GM12874 (cell line): ENCODE data around the gene TTLL5.

Source experiments
- TF ChIP-seq, protein P1 (sequence below): IDR thresholded peaks from 2 replicates; pipeline ENCODE4 v1.5.1; 2011; ENCODE audit warnings: low read depth, mild to moderate bottlenecking, control low read depth, low read length, moderate library complexity; ENCODE audit not compliant: insufficient read depth

Gene TTLL5

DNA sequence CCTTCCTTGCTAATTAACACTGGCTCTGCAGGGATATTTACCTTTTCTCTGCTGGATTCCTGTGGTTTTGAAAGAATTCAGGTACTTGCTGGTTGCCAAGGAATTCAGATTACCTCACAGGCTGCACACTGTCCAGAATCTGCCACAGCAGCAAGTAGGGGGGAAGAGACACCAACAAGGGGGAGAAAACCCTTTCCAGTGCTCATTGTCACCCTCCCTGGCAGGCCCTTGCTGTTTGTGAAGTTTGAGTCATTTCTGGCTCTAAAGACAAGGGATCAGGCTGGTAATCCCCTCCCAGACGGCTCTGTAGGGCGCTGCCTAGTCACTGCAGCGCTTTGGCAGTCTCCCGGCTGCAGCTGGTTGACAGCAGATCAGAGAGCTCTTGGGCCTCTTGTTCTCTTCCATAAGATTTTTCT, 50.8 kb downstream of the TTLL5 start:
- TF ChIP-seq, protein P1, sequence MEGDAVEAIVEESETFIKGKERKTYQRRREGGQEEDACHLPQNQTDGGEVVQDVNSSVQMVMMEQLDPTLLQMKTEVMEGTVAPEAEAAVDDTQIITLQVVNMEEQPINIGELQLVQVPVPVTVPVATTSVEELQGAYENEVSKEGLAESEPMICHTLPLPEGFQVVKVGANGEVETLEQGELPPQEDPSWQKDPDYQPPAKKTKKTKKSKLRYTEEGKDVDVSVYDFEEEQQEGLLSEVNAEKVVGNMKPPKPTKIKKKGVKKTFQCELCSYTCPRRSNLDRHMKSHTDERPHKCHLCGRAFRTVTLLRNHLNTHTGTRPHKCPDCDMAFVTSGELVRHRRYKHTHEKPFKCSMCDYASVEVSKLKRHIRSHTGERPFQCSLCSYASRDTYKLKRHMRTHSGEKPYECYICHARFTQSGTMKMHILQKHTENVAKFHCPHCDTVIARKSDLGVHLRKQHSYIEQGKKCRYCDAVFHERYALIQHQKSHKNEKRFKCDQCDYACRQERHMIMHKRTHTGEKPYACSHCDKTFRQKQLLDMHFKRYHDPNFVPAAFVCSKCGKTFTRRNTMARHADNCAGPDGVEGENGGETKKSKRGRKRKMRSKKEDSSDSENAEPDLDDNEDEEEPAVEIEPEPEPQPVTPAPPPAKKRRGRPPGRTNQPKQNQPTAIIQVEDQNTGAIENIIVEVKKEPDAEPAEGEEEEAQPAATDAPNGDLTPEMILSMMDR, result no peak

DNA sequence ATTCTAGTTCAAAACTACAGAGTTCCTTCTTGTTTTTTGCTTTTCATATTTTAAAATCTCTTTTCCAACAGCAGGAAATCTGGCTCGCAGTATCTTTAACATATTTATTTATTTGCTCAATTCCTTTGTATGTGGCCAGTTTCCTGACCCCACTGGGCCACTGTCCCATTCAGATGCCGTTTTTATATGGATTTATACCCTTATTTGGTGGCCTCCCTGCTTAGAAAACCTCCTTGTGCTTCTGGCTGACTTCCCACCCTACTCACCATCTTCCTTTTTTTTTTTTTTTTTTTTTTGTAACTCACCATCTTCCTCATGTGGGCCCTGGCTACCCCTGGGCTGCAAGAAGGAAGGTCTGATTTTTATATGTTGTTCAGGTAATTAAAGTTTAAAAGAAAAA, 53.9 kb downstream of the TTLL5 start:
- TF ChIP-seq, protein P1, result no peak

DNA sequence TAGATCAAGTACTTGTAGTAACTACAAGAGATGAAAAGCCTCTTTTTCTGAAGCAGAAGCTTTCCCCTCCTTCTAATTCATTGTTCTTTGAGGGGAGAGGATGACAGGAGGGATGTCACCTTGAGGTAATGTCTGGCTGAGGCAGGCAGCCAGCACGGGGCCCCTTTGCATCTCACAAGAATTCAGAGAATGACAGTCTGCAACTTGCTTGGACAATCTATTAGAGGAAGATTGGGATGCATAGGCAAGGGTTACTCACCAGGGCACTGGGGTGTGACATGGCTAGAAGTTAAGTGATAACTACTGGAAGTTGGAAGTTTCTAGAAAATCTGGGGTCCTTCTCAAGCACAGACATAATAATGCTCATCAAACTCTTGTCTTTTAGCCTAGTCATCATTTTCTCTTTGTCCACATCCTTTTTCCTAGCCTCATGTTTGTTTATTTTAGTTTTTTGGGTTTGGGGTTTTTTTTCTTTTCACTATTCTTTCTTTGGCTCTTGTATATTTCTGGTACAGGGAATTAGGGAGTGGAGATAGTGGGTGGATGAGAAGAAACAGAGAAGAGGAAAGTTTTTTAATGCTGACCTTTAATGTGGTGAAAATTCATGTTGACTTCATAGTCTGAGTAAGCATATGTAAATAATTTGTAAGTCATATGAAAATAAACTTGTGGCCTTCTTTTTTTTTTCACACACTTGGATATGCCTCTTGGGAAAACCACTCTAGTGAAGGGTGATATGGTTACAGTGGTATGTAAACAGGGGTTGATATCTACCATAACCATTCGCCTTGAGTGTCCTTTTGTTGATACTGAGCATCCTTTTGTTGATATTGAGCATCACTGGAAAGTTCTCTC, 55.1 kb downstream of the TTLL5 start:
- TF ChIP-seq, protein P1, result no peak

DNA sequence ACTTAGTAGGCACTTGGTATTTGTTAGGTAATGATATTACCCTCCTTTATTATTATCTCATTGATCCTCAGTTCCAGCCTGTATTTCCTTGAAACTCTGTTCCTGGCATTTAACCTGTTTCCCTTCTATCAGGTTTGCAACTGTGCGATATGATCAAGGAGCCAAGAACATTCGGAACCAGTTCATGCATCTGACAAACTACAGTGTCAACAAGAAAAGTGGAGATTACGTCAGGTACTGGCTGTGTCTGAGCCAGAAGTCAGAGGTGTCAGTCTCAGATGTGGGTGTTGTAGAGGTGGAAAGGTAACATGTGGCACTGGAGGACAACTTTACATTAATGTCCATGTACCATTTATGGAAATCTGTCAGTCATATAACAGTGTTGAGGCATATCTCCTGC, 56.7 kb downstream of the TTLL5 start:
- TF ChIP-seq, protein P1, result no peak

DNA sequence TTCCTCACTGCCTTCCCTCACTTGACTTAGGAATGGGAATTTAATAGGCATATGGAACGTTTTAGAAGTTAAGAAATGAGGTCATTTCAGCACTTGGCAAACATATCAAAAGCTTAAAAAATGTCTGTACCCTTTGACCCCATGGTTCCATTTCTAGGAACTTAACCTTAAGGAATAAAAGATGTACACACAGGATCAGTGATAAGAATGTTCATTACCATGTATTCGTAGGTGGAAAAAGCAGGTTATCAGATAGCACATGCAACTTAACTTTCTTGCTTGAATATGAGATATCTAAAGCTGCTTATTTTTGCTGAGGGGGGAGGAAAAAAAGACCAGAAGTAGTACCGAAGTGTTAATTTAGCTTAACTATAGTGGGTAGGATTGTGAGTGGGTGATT, 57.2 kb downstream of the TTLL5 start:
- TF ChIP-seq, protein P1, result no peak

DNA sequence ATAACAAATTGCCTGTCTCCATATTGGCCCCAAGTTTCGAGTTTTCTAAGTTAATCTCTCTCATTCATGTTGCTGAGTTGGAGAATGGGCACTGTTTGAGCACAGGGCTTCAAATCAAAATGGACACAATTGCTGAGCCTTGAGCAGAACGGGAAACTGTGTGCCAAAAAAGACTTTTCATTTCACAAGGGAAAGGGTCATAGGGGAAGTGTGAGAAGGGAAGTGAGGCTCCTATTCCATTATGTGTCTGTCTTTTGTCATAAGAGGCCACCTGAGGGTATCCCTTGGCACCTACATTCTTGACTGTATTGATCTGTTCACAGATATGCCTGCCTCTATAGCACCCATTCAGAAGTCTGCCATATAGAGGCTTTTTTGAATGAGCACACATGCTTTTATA, 59.1 kb downstream of the TTLL5 start:
- TF ChIP-seq, protein P1, result no peak

DNA sequence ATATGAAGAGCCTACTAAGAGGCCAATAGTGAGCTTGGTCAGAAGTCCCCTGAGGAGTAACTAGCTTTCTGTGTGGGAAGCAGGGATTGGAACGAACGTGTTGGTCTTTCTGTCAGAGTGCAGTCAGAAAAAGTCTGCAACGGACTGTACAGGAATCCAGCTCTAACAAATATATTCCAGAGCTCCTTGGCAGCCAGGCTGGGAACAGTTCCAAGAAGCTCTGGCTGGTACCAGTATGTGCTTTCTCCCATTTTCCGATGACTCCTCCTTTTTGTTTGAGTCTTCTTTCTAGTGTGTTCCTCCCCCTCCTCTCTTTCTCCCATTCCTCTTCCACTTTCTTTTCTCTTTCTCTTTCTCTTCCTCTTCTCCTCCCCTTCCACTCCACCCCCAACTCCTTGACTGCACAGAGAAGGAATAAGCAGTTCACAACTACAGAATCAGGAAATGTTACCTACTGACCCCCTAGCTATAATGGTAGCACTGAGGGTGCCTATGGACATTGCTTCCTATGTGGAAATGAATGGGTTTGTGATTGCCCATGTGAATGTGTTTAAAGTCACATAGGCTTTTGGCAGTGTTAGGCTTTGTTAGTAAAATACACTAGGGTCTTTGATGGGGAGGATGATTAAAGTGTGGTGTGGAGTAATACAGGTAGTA, 59.9 kb downstream of the TTLL5 start:
- TF ChIP-seq, protein P1, result no peak
